Measurements from ENCODE around the gene NVL.

- TF ChIP-seq CTCF (IDR thresholded peaks at IDR 0.05) = no peak
- TF ChIP-seq POLR2A (IDR thresholded peaks at IDR 0.05) = no peak
Observed at GRCh38 chr1:224178894-224179293, 151.1 kb downstream of the NVL start.

Data from uterus (tissue), 2 donors.